Activated CD8-positive, alpha-beta memory T cell treated with anti-CD3 and anti-CD28 coated beads for 4 hours (primary cell): ENCODE data around the gene UNC80.

Source experiments
- DNase-seq, 2 donors: peaks; one replicate each; pipeline ENCODE4 v3.0.0-alpha.2; 2020; ENCODE audit warnings: low read depth in 2 of 2

The UNC80 gene

DNA sequence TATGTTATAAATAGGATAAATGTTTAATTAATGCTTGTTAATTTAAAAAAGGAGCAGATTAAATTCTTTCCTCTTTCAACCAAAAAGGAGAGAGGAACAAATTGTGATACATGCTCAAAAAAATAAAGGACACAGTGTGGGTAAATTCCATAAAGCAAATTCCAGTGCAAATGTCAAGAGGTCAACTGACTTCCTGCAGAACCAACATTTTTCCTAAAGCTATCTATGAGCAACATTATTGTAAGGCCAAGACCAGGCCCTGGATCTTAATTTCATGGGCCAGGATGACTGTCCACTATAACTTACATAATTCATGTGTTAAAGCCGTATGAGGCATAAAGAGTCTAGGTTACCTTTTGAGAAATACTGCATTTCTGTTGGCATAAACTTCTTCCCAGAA, 136.9 kb downstream of the UNC80 start:
- no peak for DNase-seq

DNA sequence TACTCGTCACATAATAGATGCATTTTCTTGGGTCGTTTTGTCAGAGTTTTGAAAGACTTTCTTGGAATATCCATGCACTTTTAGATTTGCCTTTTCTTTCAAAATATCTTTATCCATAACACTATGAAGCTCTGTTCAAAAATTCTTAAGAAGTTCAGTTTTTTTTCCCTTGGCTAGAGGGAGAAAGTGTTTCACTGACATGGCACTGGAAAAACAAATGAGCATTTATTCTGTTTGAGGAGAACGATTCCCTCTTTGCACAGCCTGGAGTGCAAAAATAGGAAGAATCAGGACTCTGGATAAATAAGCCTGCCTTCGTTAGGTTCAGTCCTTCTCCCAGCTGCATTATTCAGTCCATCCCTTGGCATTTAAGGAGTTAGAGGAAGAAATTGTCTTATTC, 139.9 kb downstream of the UNC80 start:
- DNase-seq = no peak

DNA sequence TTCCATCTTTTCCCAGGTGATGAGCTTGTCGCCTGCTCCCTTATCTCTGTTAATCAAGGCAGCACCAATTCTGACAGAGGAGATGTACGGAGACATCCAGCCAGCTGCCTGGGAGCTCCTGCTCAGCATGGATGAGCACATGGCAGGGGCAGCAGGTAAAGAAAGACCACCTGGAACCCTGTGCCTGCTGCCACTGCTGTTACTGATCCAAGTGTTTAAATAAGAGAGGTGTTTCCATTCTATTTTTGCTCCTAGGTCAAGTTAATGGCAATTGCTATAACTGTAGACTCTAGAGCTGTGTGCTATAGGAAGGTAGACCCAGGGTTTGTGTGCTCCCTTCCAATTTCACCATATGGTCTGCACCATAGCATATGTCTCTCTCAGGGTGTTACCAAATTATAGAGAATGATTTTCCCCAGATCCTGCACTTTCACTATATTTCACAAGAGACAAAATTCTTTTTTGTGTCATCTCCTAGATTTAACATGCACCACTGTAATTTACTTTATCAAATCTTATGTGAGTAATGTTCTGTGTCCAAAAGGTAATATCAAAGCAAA, 142.2 kb downstream of the UNC80 start:
- no peak for DNase-seq

DNA sequence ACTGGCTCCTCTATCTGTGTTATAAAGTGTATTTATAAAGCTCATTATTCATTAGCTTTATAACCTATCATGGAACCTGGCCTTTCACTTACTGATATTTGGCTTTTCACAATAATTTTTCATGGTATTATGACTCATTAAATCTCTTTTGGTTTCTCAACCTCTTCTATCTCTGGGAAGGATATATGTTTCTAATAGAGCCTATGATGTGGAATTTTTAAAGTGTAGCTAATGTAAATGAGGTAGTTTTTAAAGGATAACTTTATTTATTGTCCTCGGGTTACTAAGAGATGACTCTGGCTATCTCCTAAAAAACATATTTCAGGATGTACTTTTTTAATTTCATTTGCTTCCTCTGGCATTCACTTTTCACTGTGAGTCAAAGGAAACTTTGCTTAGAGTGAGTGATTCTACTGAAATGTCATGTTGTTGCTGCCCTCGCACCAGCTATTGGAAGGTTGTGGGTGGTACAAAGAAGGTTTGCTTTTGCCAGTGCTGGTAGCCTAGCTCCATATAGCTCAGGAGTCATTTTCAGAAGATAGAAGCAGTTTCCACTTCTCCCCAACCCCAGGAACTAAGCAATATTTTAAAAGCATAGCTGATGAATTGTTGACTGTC, 145.6 kb downstream of the UNC80 start:
- DNase-seq = no peak

DNA sequence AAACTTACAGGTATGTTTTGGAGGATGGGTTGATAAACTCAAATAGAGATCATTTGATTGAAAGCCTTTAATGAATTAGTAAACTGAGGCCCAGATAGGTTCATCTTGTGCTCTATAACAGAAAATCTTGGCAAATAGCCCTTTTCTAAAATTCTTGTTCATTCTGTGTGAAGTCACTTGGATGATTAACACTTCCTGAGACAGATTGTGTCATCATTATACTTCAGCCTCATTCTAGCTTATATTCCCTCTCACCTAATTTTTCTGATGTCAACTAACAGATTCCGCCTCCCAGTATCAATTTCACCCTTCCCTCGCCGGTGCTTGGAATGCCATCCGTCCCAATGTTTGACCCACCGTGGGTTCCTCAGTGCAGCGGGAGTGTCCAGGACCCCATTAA, 146.6 kb downstream of the UNC80 start:
- no peak for DNase-seq

DNA sequence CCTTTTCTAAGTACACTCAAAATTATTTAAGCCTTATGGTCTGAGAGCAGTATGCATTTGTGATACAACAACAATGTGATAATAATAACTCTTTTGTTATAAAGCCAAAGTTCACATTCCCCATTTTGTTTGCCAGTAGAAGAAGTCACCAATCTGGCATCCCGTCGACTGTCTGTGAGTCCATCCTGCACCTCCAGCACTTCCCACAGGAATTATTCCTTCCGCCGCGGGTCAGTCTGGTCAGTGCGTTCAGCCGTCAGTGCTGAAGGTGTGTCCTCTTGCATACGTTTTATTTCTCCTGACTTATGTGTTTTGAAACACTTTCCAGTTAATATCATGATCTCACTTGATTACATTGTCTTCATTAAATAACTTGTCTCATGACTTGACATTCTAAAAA, 150.5 kb downstream of the UNC80 start:
- no peak for DNase-seq

DNA sequence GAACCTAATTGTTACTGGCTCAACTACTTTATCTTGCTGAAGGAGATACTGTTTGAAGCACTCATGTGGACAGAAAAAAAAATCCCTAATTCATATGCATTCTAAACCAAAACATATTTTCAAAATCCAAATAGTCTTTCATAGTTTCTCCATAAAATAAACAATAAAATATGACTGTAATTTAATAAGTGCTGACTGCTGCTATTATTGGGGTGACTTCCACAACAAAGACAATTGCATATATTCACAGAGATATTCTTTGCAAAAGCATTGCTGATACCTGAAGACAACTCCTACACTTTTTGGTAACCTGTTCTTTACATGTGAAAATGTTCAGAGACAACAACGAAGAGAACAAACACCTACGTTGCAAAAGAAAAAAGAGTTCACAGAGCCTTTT, 157.7 kb downstream of the UNC80 start:
- DNase-seq = no peak

DNA sequence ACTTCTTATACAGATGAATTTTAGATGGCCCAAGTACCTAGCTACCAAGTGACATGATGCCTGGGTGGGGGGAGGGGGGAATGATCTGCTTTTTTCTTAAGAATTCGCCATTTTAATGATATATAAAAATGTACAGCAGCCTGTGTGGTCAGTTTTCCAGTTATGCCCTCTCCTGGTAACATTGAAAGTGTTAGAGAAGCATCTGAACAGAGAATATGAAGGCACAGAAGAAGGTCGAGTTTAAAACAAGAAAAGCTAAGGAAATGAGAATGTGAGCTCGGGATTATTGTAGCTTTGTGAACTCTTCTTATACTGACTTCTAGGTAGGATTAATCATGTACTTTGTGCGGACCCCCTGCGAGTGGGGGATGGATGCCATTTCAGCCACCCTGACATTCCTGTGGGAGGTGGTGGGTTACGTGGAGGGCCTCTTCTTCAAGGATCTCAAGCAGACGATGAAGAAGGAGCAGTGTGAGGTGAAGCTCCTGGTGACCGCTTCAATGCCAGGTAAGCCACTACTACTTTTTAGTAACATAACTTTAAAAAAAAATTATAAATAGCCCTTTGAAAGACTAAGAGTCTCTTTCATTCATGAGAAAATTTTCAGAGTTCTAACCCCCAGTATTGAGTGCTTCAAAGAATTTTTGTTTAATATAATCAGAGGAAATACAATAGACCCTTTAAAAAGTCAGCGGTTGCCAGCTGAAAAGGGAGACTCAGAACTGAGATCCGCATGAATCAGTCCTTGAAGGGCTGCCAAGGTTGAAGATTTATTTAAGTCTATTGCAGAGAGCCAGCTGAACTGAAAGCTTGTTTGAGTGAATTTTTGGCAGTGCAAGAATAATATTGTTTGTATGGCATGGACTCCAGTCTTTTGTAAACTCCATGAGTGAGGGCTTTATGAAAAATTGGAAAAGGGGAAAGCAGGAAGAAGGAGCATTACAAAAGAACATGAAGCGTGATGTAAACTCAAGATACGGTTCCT, 162.2 kb downstream of the UNC80 start:
- no peak for DNase-seq

DNA sequence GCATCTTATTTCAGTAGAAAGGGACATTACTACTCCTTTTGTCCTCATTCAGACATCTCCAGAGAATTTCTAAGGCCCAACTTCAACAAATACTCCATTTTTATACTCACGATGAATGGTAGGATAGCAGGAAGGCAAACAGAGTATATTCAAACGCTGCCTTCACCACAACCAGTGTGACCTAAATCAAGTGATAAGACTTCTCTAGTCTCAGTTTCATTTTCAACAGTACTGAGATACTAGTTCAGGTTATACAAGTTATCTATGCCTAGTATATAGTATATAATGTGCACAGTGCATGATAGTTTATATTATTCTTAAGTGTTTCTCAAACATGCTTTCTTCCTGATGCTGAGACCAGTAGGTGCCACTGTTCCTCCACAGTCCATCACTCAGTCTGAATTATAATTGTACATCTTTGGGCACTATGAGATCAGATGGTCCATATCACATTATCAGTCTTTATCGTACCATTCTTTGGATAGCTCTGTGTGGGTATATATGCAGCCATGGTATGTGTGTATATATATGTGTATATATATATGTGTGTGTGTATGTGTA, 164.6 kb downstream of the UNC80 start:
- no peak for DNase-seq

DNA sequence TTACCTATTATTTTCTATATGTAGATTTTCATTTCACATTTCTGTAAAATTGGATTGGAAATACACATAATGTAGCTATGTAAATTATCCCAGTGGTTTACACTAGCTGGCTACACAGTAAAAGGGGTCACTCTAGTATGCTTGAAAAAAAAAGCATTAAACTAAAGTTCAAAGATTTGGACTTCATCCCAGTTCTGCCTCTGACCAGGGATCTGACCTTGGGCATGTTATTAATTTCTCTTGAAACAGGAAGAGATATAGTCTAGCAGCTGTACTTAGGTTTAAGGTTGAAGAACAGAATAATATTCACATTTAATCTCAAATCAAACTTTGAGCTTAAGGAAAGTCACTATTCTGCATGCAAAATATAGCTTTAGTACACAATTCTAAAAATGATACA, 166.3 kb downstream of the UNC80 start:
- no peak for DNase-seq

DNA sequence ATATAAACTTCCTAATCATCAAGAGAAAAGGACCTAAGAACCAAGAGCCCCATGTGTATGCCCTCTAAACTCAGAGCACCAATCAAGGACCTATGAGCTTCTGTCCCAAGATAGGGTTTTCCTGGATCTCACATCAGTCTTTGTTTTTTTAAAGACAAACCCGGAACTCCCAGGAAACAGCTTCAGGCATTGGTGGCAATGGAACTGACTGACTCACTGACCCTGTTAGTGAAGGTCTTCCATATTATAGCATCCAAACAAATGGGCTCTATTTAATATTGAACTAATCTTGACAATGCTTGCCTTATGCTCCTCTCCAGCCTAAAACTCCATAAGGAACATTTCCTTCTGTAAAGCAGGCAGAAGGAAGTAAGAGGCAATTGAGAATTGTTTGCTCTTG, 167.3 kb downstream of the UNC80 start:
- DNase-seq = no peak

DNA sequence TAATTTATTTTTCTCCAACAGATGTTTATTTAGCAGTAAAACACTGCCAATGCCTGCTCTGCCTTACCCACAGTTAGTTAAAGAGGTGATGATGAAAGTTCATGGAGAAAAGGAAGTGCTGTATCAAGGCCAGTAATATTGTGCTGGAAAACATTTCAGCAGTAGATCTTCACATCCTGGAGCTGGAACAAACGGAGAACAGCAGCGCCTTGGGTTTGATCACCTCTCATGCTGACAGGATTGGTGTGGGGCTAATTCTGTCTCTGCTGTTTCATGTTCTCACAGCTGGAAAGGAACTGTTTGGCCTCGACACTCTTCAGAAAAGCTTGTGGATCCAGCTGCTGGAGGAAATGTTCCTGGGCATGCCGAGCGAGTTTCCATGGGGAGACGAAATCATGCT, 169.3 kb downstream of the UNC80 start:
- no peak for DNase-seq

DNA sequence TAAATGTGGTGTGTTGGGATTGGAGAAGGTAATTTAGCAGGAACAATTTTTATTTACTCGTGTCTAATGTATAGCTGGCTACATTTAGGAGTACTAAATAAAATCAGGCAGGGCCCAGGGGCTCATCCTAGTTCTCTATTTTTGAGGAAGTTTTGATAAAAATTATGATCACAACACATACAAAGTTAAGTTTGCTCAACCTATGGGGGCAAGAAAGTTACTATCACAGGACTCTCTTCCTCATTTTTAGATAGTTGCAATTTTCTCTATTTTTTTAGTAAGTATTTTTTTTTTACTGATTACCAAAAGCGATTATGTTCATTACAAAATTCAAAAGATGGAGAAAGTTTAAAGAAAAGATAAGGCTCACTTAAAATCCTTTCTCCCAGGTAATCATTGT, 170.8 kb downstream of the UNC80 start:
- DNase-seq = no peak

DNA sequence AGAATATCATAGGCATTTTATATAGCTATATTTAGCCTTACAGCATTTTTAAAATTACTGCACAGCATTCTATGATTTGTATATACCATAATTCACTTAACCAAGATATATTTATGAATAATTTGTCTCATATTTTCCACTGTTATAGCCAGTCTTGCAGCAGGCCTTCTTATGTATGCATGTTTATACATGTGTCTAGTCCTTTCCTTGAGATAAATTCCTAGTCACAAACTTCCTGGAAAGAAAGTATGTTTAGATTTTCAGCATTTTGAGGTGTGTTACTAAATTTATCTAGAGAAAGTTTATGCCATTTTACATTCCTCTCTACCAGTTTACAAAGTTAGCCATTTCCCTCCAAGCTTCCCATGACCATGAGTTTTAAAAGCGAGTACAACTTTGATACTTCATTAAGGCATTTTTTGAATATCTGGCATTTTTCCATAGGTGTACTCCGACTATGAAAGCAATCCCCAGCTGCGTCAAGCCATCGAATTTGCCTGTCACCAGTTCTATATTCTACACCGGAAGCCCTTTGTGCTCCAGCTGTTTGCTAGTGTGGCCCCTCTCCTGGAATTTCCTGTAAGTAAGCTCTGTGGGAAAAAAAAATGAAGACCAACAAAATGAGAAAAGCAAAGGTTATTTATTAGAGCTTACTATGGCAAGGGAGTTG, 171.4 kb downstream of the UNC80 start:
- DNase-seq = no peak

DNA sequence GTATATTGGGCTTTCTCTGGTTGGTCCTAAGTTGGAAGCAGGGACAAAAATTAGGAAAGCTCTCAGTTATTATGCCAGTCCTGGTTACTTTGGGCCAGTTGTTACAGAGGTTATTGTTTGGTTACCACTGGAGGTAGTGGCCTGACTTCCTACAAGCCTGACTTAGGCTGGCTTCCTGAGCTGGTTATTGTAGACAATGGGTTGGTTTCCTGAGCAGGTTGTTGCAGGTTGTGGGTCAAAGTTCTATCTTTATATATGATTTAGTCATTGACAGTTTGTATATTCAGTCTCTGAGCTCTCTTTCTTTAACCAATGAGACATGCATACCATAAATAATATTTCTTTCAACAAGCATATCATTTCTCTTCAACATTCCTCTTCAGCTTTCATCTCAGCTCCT, 172.1 kb downstream of the UNC80 start:
- DNase-seq = no peak

DNA sequence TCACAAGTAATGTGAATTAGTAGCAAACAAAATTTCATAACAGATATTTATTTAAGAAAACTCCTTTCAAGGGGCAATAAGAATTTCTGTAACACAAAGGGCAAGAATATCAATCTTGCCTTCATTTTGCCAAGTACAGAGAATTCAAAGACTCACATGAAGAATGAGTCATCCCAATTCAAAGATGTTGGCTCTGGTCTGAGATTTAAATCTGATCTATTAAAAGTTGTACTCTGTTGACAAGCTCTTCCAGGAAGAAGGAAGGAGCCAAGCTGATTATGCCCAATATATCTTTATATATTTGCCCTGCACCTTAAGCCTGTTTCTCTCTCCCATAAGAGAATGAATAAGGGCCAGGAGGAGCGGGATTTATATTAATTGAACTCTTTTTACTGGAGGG, 174.9 kb downstream of the UNC80 start:
- no peak for DNase-seq

DNA sequence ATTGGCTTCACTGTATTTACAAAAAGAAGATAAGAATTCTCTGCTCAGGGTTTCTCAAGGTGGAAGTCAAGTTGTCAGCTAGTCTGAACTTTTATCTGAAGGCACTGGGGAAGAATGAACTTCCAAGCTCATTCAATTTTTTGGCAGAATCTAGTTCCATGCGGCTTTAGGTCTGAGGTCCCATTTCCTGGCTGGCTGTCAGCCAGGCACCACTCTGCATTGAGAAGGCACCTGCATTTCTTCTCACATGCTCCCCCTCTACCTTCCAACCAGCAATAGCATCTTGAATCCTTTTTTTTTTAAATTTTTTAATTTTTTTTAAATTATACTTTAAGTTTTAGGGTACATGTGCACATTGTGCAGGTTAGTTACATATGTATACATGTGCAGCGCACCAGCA, 184.6 kb downstream of the UNC80 start:
- DNase-seq = no peak

DNA sequence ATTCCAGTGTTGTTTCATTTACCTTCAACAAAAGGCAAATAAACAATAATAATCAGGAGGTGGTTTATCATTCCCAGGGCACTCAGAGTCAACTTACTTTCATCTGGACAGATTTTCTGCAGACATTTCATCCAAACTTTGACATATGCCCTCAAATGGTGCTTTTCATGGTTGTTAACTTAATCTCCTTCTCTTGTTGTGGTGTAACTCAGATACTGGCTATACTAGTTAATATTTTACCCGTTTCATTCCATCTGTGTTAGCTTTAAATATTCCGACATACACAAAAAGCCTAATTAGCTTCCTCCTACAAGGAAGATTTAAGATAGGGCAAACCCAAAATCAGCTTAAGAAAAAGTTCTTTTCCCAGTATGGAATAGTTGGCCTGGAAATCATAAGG, 186.4 kb downstream of the UNC80 start:
- DNase-seq = no peak

DNA sequence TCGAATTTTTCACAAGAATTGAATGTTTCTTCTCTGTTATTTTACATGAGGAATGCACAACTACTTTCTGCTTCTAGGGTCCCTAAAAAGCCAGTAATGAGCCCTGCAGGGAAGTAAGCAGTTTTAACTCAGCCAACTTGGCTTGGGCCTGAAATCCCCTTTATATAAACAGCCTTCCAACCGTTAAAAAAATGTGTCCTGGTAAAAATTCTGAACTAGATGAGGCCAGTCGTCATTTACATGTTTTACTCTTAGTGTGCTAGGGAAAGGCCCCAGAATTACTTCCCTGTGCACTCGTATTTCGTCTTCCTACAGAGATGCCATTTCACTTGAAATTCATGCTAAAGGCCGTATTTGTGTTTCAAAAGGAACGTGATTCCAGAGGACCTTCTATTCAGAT, 188.4 kb downstream of the UNC80 start:
- DNase-seq = no peak

DNA sequence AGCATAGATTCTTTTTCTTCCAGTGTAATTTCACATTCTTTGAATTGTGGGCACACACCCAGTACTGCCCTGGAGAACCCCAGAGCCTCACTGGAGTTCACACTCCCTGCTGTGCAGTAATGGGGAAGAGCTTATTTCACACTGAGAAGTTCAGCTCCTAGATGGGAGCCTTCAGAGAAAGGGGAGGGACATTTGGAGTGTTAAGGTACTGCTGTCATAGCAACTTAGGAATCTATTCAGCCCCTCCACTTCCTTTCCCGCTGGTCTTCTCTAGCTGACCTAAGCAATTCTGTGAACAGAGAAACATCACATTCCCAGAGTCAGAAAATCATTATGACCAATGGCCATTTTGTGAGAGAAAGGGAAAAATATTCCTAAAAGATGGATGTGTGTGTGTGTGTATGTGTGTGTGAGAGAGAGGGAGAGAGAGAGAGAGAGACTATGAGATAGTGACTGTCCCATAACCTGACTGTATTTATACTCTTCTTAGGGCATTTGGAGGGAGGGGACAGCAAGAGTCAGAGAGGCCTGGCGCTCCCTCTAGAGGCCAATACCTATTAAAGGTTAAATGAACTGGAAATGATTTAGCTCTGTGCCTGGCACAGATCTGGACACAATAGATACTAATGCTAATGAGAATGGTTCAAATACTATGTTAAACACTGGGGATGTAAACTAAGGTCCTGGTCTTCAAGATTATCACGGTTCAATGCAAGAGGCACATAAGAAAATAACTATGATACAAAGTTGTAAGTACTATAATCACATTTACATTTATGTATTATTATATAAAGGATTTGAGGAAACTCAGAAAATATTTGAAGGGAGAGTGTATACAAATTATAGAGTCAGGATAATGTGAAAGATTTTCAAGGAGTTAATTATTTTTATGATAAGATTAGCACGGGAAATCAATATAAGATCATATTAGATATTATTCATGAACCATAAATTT, 189.3 kb downstream of the UNC80 start:
- DNase-seq = peak in 1 of 2 donors; percentile 4

DNA sequence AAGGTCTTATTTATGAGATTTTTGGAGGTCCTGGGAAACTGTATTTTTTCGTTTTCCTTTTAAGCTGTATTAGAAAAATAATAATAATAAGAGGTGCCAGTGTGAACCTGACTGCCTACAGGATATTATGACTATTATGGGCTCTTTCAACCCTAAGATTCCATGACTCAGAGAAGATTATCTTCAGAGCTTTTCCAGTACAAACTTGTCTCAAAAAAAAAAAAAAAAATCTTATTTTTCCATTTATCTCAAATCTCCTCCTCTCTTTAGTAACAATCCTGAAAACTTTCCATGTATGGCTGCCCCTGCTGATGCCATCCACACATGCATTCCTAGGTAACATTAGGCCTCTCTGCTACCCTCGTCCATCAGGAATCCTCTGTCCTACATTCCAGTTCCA, 194.1 kb downstream of the UNC80 start:
- no peak for DNase-seq
